GM12878 (cell line): ENCODE results near the gene NAA20. TPM values are rescaled to one million over a fixed set of nuclear protein-coding genes. Genes with fewer than 3 reads are reported as not detected.

Experiments used
- ATAC-seq: fragments of 200-7000 bp; cut with Tn5 transposase; 3 replicates; pipeline ENCODE4 v1.9.1; 2020; ENCODE audit warnings: mild to moderate bottlenecking, moderate library complexity
- BruUV-seq: library from RNA; stranded (reverse); fragments of 400-500 nt; replicated peaks from 2 replicates; lab custom pipeline; 2021; lab: Mats Ljungman, UMichigan
- CTCF ChIA-PET: fragments of 300-600 bp; sonication (Branson Sonifier 250); formaldehyde crosslinking; extraction: SDS; loops from one replicate; lab custom pipeline; 2021; ENCODE audit warnings: inconsistent platforms; lab: Yijun Ruan, JAX
- POLR2A ChIA-PET: fragments of 350-600 bp; formaldehyde crosslinking; extraction: SDS; loops from one replicate; lab custom pipeline; 2021; ENCODE audit warnings: inconsistent platforms; lab: Charles Lee
- RAD21 ChIA-PET: fragments of 300-600 bp; sonication (Branson Sonifier 250); formaldehyde crosslinking; loops from one replicate; lab custom pipeline; 2023; ENCODE audit warnings: antibody characterized with exemption; ENCODE audit not compliant: unreplicated experiment; lab: Charles Lee
- SMC1A ChIA-PET: fragments of 300-600 bp; sonication (Branson Sonifier 250); formaldehyde crosslinking; loops from one replicate; lab custom pipeline; 2023; ENCODE audit not compliant: unreplicated experiment, uncharacterized antibody; lab: Charles Lee
- DNase-seq: peaks from one replicate; pipeline ENCODE4 v3.0.0-alpha.2; 2011; ENCODE audit warnings: low read depth, low spot score
- FAIRE-seq: peaks from 3 replicates; lab custom pipeline; 2011; peaks lifted over from hg19 to GRCh38; lab: Jason Lieb, UNC
- H2AFZ ChIP-seq: 2 replicates; pipeline ENCODE4 v1.6.0; 2011; ENCODE audit warnings: low read depth, low read length, control low read depth; ENCODE audit not compliant: control insufficient read depth
- H3K27ac ChIP-seq: 2 replicates; pipeline ENCODE4 v1.5.1; 2011; ENCODE audit warnings: control low read depth; ENCODE audit not compliant: control insufficient read depth, insufficient read depth
- H3K27me3 ChIP-seq, 2 experiments: replicated peaks in 1 of 2; 2 replicates each; pipeline versions ENCODE4 v1.6.0 to v1.6.1; 2011; ENCODE audit warnings: low read length in 1 of 2; ENCODE audit not compliant: control insufficient read depth in 2 of 2, insufficient read depth in 2 of 2
- H3K36me3 ChIP-seq, 2 experiments: 2 replicates each; pipeline ENCODE4 v1.5.1; 2011; ENCODE audit warnings: low read length in 1 of 2; ENCODE audit not compliant: control insufficient read depth in 2 of 2, insufficient read depth in 2 of 2
- H3K4me1 ChIP-seq: 2 replicates; pipeline ENCODE4 v1.6.1; 2011; ENCODE audit warnings: mild to moderate bottlenecking, low read length, moderate library complexity, mixed read lengths; ENCODE audit not compliant: control insufficient read depth, insufficient read depth
- H3K4me2 ChIP-seq: 2 replicates; pipeline ENCODE4 v1.6.0; 2011; ENCODE audit warnings: control low read depth; ENCODE audit not compliant: control insufficient read depth, insufficient read depth
- H3K4me3 ChIP-seq: fragments of 200-600 bp; sonication (generic); 2 replicates; pipeline ENCODE4 v1.5.1; 2016
- H3K79me2 ChIP-seq: 2 replicates; pipeline ENCODE4 v1.6.0; 2011; ENCODE audit warnings: low read length; ENCODE audit not compliant: control insufficient read depth, insufficient read depth
- H3K9ac ChIP-seq: 2 replicates; pipeline ENCODE4 v1.8.0; 2011; ENCODE audit warnings: low read length, control low read depth, mixed read lengths; ENCODE audit not compliant: control insufficient read depth, insufficient read depth
- H3K9me3 ChIP-seq: replicated peaks from 3 replicates; pipeline ENCODE4 v1.5.1; 2011; ENCODE audit warnings: mild to moderate bottlenecking, low read length; ENCODE audit not compliant: control insufficient read depth, insufficient read depth
- H4K20me1 ChIP-seq: 2 replicates; pipeline ENCODE4 v1.6.0; 2011; ENCODE audit not compliant: control insufficient read depth, insufficient read depth
- EZH2 ChIP-seq: IDR thresholded peaks from 2 replicates; pipeline ENCODE4 v1.6.1; 2012; ENCODE audit warnings: low read depth, mild to moderate bottlenecking, control low read depth, inconsistent platforms, low read length, borderline replicate concordance; ENCODE audit not compliant: control insufficient read depth
- IRF4 ChIP-seq: IDR thresholded peaks from 2 replicates; pipeline ENCODE4 v1.6.1; 2011; ENCODE audit warnings: low read depth, low read length
- RCOR1 ChIP-seq: conservative IDR thresholded peaks from 2 replicates; pipeline ENCODE4 v1.6.1; 2012; ENCODE audit warnings: low read depth, low read length, improper control_type of control experiment
- SP1 ChIP-seq: IDR thresholded peaks from one replicate; pipeline ENCODE4 v1.6.1; 2011; ENCODE audit warnings: low read depth, low read length
- WGBS: methylation state at CpG from one replicate; pipeline ENCODE4 v1.1.6; 2016; ENCODE audit warnings: low lambda C conversion rate; ENCODE audit not compliant: insufficient replicate concordance, insufficient coverage; ENCODE audit errors: missing lambda C conversion rate; 5-methylcytosine and 5-hydroxymethylcytosine counted together
- in situ Hi-C: fragments of 300-500 bp; cut with MboI; formaldehyde crosslinking; loops from 9 replicates; pipeline ENCODE4 v1.14.3; 2018; ENCODE audit warnings: mixed read lengths
- intact Hi-C: fragments of 100-400 bp; cut with micrococcal nuclease; formaldehyde crosslinking; loops from one replicate; pipeline ENCODE4 v1.14.2; 2022; ENCODE audit not compliant: unreplicated experiment
- polyA plus RNA-seq, 11 experiments: library from polyadenylated mRNA; depleted of rRNA in 4 of 11; unstranded in 6 of 11; stranded (reverse) in 5 of 11; fragments of >200 nt; fragmentation: Nextera tagmentation in 4 of 11; fragmentation: Illumina TruSeq in 1 of 11; extraction: Ambion mirVana in 4 of 11; extraction: Trizol in 1 of 11; gene quantifications; 1 replicate in 1 of 11; 2 replicates in 10 of 11; pipeline versions ENCODE4 v1.2.1 to v1.2.3, GENCODE V29; 2011 to 2016; ENCODE audit warnings: inconsistent platforms in 2 of 11, missing spikeins in 2 of 11, low read depth in 1 of 11
- total RNA-seq, 4 experiments: library from RNA; depleted of rRNA in 3 of 4; stranded (reverse); fragments of >200 nt in 3 of 4; fragmentation: Illumina TruSeq in 1 of 4; extraction: Trizol in 1 of 4; gene quantifications; 2 replicates each; pipeline versions ENCODE4 v1.2.1 to v1.2.3, GENCODE V29; 2013 to 2021
- TF ChIP-seq, protein P1 (sequence below): IDR thresholded peaks from 2 replicates; pipeline ENCODE4 v1.6.1; 2012; ENCODE audit warnings: low read length, inconsistent platforms
- TF ChIP-seq, protein P2 (sequence below): fragments of 450-650 bp; IDR thresholded peaks from 2 replicates; pipeline ENCODE4 v1.6.1; 2016; ENCODE audit warnings: mild to moderate bottlenecking, moderate library complexity, borderline replicate concordance
- TF ChIP-seq, protein P3 (sequence below), 3 experiments: IDR thresholded peaks in 2 of 3; conservative IDR thresholded peaks in 1 of 3; 2 replicates each; pipeline ENCODE4 v1.5.1; 2011; ENCODE audit warnings: low read depth in 3 of 3, low read length in 3 of 3, mild to moderate bottlenecking in 3 of 3, control low read depth in 2 of 3, moderate library complexity in 2 of 3, inconsistent platforms in 1 of 3, mixed read lengths in 1 of 3; ENCODE audit not compliant: control insufficient read depth in 2 of 3, insufficient read depth in 1 of 3; ENCODE audit errors: extremely low read depth in 1 of 3

The NAA20 gene
- total and polyA plus RNA-seq, 10 of the 15 experiments (the other 5 are each of a cell fraction or from before 2014, with no cell fraction given) = 48.3 to 366 (median 89.1) TPM

DNA sequence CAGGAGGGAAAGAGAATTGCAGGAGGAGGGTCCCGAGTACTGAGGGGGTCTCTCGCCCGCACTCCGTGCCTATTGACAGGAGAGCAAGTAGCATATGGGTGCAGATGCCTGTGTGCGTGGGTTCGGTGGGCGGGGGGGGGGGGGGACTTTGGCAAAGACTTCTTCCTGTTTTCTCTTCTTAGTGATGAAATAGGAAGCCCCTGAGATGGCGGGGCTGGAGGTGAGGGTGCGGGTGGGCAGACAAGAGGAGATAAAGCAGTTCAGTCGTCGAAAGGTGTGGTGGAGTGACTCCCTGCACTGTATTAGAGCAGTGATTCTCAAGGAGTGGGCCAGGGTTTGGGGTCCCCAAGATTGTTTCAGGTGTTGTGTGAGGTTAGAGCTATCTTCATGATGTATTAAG is 3.7 kb downstream of the NAA20 start:
- no peak for DNase-seq

More for the DNA sequence above, 3.7 kb downstream of the NAA20 start:
- ChIA-PET RAD21 (no interaction called here), CTCF (interaction anchor here (1.0 kb wide), 1 partner anchor 235 kb away, joined by 3 read pairs; no protein-coding TSS in a partner anchor)
- H3K27me3 ChIP-seq = no peaks in the 10 kb centered on the region
- peaks cover 0 to 3% of the 10 kb centered on the region in 2 experiments; a peak in 2 of 4 replicates for H3K36me3 ChIP-seq
- no peak overlapping the region for H2AFZ ChIP-seq
- in situ Hi-C loops = loop anchor here (25.0 kb wide), 2 partner anchors 1434 to 1509 kb away; partner anchors contain the start of genes DTD1 and SEC23B
- H3K9me3 ChIP-seq = no peaks in the 10 kb centered on the region
- H3K27ac ChIP-seq = no peak overlapping the region
- intact Hi-C loops = no loop called here
- no peak for ATAC-seq
- WGBS = 81% methylated on average over 8 of the region's 11 CpGs
- BruUV-seq = no TSS peak
- H4K20me1 ChIP-seq = no peaks in the 10 kb centered on the region; the same call in 1 of the 2 replicates
- TF ChIP-seq IRF4 (no peak), EZH2 (no peak), SP1 (no peak), RCOR1 (no peak)
- TF ChIP-seq, protein P1, sequence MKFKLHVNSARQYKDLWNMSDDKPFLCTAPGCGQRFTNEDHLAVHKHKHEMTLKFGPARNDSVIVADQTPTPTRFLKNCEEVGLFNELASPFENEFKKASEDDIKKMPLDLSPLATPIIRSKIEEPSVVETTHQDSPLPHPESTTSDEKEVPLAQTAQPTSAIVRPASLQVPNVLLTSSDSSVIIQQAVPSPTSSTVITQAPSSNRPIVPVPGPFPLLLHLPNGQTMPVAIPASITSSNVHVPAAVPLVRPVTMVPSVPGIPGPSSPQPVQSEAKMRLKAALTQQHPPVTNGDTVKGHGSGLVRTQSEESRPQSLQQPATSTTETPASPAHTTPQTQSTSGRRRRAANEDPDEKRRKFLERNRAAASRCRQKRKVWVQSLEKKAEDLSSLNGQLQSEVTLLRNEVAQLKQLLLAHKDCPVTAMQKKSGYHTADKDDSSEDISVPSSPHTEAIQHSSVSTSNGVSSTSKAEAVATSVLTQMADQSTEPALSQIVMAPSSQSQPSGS = no peak
- TF ChIP-seq, protein P2, sequence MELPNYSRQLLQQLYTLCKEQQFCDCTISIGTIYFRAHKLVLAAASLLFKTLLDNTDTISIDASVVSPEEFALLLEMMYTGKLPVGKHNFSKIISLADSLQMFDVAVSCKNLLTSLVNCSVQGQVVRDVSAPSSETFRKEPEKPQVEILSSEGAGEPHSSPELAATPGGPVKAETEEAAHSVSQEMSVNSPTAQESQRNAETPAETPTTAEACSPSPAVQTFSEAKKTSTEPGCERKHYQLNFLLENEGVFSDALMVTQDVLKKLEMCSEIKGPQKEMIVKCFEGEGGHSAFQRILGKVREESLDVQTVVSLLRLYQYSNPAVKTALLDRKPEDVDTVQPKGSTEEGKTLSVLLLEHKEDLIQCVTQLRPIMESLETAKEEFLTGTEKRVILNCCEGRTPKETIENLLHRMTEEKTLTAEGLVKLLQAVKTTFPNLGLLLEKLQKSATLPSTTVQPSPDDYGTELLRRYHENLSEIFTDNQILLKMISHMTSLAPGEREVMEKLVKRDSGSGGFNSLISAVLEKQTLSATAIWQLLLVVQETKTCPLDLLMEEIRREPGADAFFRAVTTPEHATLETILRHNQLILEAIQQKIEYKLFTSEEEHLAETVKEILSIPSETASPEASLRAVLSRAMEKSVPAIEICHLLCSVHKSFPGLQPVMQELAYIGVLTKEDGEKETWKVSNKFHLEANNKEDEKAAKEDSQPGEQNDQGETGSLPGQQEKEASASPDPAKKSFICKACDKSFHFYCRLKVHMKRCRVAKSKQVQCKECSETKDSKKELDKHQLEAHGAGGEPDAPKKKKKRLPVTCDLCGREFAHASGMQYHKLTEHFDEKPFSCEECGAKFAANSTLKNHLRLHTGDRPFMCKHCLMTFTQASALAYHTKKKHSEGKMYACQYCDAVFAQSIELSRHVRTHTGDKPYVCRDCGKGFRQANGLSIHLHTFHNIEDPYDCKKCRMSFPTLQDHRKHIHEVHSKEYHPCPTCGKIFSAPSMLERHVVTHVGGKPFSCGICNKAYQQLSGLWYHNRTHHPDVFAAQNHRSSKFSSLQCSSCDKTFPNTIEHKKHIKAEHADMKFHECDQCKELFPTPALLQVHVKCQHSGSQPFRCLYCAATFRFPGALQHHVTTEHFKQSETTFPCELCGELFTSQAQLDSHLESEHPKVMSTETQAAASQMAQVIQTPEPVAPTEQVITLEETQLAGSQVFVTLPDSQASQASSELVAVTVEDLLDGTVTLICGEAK = no peak
- TF ChIP-seq, protein P3, sequence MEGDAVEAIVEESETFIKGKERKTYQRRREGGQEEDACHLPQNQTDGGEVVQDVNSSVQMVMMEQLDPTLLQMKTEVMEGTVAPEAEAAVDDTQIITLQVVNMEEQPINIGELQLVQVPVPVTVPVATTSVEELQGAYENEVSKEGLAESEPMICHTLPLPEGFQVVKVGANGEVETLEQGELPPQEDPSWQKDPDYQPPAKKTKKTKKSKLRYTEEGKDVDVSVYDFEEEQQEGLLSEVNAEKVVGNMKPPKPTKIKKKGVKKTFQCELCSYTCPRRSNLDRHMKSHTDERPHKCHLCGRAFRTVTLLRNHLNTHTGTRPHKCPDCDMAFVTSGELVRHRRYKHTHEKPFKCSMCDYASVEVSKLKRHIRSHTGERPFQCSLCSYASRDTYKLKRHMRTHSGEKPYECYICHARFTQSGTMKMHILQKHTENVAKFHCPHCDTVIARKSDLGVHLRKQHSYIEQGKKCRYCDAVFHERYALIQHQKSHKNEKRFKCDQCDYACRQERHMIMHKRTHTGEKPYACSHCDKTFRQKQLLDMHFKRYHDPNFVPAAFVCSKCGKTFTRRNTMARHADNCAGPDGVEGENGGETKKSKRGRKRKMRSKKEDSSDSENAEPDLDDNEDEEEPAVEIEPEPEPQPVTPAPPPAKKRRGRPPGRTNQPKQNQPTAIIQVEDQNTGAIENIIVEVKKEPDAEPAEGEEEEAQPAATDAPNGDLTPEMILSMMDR (IDR thresholded peaks at IDR 0.05 in 2 of 3, conservative IDR thresholded peaks at IDR 0.05 in 1 of 3; ENCODE audit: control insufficient read depth in 2 of 3, extremely low read depth in 1 of 3, insufficient read depth in 1 of 3, low read depth in 3 of 3, low read length in 3 of 3) = no peak
- TF ChIP-seq, all 136 proteins: peak for 0
- no peak overlapping the region for H3K4me3 ChIP-seq
- H3K79me2 ChIP-seq = peaks cover 67% of the 10 kb centered on the region
- H3K4me1 ChIP-seq = peaks cover 22% of the 10 kb centered on the region
- no peak for FAIRE-seq
- no peak overlapping the region for H3K9ac ChIP-seq
- ChIA-PET SMC1A (interaction anchor here (2.9 kb wide), 1 partner anchor 22 kb away, joined by 7 read pairs; no protein-coding TSS in a partner anchor), POLR2A (interaction anchor here (1.7 kb wide), 1 partner anchor 31 kb away, joined by 5 read pairs; the partner anchor contains the start of genes CFAP61 and CRNKL1)
- peak overlapping the region; percentile 5; the same call in 1 of the 2 replicates for H3K4me2 ChIP-seq
